Erythroblast (primary cell): Measurements from ENCODE around the gene COL9A3.

Experiments
- DNase-seq, 2 experiments: peaks; one replicate each; lab custom pipeline; 2025; lab: John Stamatoyannopoulos, UW
- GATA1 ChIP-seq: IDR thresholded peaks from 2 replicates; pipeline ENCODE4 v1.6.1; 2011; ENCODE audit warnings: low read depth, mild to moderate bottlenecking, control low read depth, low read length, moderate library complexity
- POLR2A ChIP-seq: IDR thresholded peaks from 2 replicates; pipeline ENCODE4 v1.6.1; 2011; ENCODE audit warnings: mild to moderate bottlenecking, low read length

COL9A3 gene

DNA sequence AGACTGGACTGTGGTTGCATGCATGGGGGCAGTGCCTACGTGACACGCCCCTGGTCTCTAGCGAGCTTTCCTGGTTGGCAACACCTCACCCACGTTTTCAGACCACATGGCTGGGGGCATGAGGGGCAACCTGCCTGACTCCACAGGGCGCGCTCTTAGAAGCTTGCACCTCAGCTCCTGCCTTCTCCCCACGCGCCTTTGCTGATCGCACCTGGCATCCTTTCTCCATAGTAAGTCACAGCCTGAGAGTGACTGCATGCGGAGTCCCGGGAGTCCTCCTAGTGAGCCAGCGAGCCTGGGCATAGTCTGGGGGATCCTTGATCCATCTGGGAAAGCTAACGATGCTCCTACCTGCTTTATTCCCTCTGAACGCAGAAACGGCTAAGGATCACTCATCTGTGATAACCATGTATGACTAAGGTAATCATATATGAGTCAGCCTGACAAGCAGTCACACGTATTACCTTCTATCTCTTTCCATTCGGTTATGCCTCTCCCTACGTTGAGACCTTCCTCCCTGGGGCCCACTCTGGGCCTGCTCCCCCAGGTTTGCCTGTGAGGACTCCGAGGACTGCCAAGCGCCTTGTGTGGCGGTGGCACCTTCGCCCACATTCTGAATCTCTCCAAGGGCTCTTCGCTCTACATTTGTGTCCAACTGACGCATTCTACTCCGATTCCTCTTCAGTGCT, 40.2 kb downstream of the COL9A3 start:
- TF ChIP-seq GATA1 (no peak), POLR2A (no peak)
- no peak for DNase-seq

DNA sequence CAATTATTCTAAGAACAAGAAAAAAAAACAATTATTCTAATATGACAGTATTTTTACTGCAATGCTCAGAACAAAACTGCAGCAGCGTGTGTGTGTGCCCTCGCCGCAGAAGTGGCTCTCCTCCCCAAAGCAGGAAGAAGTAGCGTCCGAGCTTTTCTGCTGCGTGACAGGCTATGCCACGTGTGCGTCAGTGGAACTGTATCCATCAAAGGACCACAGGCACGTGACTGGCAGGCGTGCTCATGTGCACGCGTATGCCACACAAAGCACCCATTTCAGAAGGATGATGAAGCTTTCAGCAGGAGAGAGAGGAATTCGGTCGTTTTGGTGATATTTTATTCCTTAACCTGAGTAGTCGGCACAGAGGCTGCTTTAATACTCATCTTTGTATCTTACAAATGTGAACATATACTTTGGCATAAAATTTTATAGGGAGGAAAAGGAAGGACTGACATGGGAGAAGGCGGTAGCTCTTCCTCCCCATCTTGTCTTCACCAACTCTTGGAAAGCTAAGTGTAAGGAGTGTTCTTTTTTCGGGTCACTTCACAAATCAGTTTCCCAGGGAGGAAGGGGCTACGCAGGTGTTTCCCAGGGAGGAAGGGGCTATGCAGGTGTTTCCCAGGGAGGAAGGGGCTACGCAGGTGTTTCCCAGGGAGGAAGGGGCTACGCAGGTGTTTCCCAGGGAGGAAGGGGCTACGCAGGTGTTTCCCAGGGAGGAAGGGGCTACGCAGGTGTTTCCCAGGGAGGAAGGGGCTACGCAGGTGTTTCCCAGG, 41.4 kb downstream of the COL9A3 start:
- DNase-seq: no peak
- no peak for TF ChIP-seq POLR2A
- no peak for TF ChIP-seq GATA1

DNA sequence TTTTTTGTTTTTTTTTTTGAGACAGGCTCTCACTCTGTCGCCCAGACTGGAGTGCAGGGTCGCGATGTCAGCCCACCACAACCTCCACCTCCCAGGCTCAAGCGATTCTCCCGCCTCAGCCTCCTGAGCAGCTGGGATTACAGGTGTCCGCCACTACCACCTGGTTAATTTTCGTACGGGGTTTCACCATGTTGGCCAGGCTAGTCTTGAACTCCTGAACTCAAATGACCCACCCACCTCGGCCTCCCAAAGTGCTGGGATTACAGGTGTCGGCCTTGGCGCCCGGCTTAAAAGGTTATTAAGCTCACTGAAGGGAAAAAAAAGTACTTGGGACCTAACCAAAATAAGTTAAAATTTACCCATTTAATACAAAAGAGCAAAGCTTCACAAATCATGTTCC, 42.9 kb downstream of the COL9A3 start:
- TF ChIP-seq POLR2A (no peak), GATA1 (no peak)
- DNase-seq: no peak

DNA sequence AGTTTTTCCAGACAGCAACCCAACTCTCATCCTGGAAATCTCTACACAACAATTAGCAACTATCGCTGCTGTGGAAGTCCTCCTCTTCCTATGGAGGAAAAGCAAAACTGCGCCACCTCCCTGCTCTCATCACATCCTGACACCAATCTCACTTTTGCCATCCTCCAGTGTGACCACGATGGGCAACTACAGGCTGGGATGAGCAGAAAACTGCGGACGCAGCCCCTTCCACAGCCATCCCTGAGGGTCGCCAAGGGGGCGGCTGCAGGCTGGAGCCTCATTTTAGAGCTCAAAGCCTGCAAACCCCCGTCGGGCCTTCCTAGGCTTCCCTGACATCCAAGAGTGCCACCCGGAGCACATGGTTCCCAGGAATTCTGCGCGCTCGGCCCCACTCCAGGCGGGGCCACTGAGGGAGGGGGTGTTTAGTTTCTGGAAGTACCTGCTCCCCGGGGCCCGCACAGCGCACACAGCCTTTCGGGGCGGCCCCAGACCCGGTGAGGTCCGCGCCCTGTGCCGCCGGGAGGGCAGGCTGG, 43.6 kb downstream of the COL9A3 start:
- DNase-seq: no peak

DNA sequence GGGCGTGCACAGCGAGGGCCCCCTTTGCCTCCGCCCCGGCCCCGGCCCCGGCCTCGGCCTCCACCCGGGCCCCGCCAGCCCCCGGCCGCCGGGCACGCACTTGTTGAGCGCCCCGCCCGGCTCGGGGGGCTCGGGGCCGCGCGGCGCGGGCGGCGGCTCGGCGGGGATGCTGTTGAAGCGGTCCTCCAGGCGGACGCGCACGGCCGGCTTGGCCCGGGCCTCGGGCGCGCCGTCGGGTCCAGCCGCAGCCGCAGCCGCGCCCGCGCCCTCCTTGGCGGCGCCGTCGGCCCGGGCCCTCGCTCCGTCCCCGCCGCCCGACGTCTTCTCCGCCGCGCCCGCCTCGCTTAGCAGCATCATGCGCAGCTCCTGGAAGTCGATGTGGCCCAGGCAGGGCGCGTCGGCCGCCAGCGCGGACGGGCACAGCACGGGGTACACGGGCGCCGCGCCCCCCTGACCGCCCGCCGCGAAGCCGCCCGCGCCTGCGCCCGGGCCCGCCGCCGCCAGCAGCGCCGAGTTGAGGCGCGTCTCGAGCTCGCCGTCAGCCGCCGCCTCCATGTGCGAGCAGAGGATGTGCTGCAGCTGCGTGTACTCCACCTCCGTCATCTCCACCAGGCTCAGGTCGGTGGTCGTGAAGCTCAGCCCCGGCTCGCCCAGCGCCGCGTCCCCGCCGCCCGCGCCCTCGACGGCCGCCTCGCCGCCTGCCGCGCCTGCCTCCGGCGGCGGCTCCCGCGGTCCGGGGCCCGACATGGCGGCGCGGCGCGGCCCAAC, 44.3 kb downstream of the COL9A3 start:
- no peak for TF ChIP-seq GATA1
- TF ChIP-seq POLR2A: peak; percentile 5
- peak; percentile 71 to 78 for DNase-seq

More for the DNA sequence above, 43.6 kb downstream of the COL9A3 start:
- peak; percentile 6 for TF ChIP-seq POLR2A
- TF ChIP-seq GATA1: no peak

DNA sequence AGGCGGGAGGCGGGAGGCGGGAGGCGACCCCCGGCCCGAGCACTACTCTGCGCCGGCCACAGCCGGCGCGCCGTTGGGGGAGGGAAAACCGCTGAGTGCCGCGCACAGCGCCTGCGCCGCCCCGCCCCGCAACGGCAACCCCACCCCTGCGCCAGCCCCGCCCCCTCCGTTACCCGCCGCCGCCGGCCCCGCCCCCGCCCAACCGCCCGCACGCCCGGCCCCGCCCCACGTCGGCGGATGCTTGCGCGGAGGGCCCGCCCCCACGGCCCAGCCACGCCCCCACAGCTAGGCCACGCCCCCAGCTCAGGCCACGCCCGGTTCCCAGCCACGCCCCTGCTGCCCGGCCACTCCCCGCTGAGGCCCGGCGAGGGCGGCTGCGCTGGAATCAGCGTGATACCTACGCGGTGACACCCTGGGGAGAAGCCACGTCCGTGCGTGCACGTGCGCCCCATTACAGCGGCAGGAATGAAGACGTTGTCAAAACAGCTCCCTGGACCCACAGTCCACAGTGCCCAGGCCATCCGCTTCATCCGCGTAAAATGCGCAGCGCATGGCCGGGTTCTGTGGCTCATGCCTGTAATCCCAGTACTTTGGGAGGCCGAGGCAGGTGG, 45.0 kb downstream of the COL9A3 start, which contains the start of gene TCFL5:
Gene TCFL5, minus strand, starts transcription at position 97 of the 611 bp plus-strand sequence. CDS start 152 bp downstream, outside the sequence.
- TF ChIP-seq POLR2A (no peak), GATA1 (no peak)
- peak; percentile 93 to 98 for DNase-seq

DNA sequence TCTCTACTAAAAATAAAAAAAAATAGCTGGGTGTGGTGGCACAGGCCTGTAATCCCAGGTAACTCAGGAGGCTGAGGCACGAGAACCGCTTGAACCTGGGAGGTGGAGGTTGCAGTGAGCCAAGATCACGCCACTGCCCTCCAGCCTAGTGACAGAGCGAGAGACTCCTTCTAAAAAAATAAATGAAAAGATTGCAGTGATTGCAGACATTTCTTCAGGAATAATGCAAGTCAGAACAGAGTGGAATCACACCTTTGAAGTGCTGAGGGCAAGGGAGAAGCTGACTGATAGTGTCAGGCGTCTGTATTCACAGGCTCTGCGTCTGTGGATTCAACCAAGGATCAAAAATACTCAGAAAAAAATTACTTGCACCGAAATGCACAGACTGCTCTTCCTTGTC, 47.4 kb downstream of the COL9A3 start:
- no peak for DNase-seq
- TF ChIP-seq GATA1: no peak
- TF ChIP-seq POLR2A: no peak

DNA sequence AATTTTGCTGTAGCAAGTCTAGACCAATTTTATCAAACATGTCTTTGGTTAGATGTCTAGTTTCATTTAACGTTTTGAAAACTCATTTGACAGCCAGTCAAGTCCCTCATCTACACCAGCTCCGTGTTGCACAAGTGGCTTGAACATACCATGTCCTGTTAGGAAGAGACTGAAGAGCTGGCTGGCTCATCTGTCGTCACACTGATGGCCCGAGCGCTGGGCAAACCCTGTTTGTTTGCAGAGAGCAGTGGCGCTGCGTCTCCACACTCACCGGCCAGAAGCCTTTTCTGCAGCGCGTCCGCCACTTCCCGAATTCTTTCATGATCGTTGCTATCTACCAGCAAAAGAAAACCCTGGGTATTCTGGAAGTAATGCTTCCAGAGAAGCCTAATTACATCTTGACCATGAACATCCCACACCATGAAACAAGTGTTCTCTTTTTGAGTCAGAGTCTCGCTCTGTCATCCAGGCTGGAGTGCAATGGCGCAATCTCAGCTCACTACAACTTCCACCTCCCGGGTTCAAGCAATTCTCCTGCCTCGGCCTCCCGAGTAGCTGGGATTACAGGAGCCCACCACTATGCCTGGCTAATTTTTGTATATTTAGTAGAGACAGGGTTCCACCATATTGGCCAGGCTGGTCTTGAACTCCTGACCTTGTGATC, 55.5 kb downstream of the COL9A3 start:
- no peak for TF ChIP-seq GATA1
- TF ChIP-seq POLR2A: no peak
- DNase-seq: no peak

DNA sequence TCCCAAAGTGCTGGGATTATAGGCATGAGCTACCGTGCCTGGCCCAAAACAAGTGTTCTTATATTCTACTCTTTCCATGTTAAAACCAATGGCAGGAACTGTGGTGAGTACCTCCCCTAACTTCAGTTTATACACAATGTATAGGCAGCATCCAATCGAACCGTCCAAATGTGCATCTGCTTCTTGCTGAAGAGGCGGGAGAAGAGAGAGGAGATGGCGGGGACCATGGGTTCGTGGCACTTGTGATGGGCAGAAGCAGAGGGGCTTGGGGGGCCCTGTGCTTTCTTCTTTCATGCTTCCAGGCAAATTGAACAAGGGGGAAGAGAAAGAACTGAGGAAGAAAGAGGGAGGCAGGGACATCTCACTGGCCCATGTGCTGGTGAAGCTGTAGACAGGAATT, 56.0 kb downstream of the COL9A3 start:
- TF ChIP-seq POLR2A (no peak), GATA1 (no peak)
- no peak for DNase-seq

DNA sequence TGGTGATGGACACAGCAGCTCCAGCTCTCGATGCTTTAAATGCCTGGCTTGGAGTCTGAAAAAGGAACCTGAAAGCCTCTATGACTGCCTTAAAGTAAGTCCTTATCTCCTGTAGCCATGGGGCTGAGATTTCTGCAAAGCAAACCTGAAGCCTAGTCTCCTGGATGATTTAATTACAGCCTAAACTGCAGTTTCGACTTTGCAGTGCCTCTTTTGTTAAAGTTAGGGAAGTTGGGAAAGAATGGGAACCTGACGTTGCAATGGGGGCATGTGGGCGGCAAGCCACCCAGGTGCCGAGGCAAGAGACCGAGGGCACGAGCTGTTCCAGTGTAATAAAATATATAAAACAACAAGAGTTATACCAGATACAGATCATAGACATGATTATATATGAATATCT, 56.4 kb downstream of the COL9A3 start:
- TF ChIP-seq POLR2A: no peak
- no peak for DNase-seq

DNA sequence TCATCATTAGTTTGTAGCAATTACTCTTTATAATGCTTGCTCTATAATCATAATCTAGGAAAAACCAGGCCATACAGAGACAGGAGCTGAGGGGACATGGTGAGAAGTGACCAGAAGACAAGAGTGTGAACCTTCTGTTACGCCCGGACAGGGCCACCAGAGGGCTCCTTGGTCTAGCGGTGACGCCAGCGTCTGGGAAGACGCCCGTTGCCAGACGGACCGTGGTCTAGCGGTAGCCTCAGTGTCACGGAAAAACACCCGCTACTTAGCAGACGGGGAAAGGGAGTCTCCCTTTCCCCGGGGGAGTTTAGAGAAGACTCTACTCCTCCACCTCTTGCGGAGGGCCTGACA, 56.8 kb downstream of the COL9A3 start:
- peak; percentile 59 to 62 for DNase-seq

DNA sequence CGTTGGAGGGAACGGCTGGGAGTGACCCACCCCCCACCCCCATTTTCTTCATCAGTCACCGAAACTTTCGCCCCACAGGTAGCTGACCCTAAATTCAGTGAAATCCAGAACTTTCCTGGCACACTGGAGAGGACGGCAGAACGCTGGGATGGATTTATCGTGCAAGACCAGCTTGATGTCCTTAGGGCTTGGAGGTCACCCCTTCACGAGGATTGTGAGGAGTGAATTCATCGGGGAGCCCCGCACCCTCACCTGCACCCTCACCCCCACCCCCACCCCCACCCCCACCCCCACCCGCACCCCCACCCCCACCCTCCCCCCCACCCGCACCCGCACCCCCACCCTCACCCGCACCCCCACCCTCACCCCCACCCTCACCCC, 58.1 kb downstream of the COL9A3 start:
- TF ChIP-seq POLR2A (no peak), GATA1 (no peak)

More for the DNA sequence above, 56.8 kb downstream of the COL9A3 start:
- peak; percentile 39 for TF ChIP-seq POLR2A

More for the DNA sequence above, 58.1 kb downstream of the COL9A3 start:
- no peak for DNase-seq
